Heart right ventricle (tissue), 16 donors: ENCODE data around the gene WIPF2. TPM values are rescaled to one million over a fixed set of nuclear protein-coding genes. Genes with fewer than 3 reads are reported as not detected.
A peak's percentile ranks its signal among the peaks of the same experiment; 100 is the strongest.

Source experiments
- ATAC-seq, 8 donors: fragments of 200-7000 bp; cut with Tn5 transposase; one replicate each; pipeline ENCODE4 v1.9.1; 2020; ENCODE audit warnings: mild to moderate bottlenecking in 8 of 8, moderate library complexity in 8 of 8, moderate number of reproducible peaks in 1 of 8
- DNase-seq, 2 donors: peaks; one replicate each; pipeline ENCODE4 v3.0.0-alpha.2; 2020
- H3K27ac ChIP-seq, 10 donors: fragments of 200-600 bp; sonication (generic) in 2 of 10; one replicate each; pipeline versions ENCODE4 v1.5.0 to v1.8.0; 2020 to 2022; ENCODE audit warnings: mild to moderate bottlenecking in 3 of 10
- H3K27me3 ChIP-seq, 7 donors: fragments of 200-600 bp; one replicate each; pipeline ENCODE4 v1.8.0; 2021 to 2022; ENCODE audit warnings: mild to moderate bottlenecking in 2 of 7
- H3K36me3 ChIP-seq, 9 donors: fragments of 200-600 bp; sonication (generic) in 1 of 9; one replicate each; pipeline versions ENCODE4 v1.5.0 to v1.8.0; 2020 to 2022; ENCODE audit warnings: mild to moderate bottlenecking in 2 of 9
- H3K4me1 ChIP-seq, 9 donors: fragments of 200-600 bp; sonication (generic) in 1 of 9; one replicate each; pipeline versions ENCODE4 v1.5.0 to v1.8.0; 2020 to 2022; ENCODE audit warnings: mild to moderate bottlenecking in 4 of 9
- H3K4me3 ChIP-seq, 10 donors: fragments of 200-600 bp; sonication (generic) in 2 of 10; one replicate each; pipeline versions ENCODE4 v1.5.0 to v1.8.0; 2020 to 2022; ENCODE audit warnings: mild to moderate bottlenecking in 7 of 10, moderate library complexity in 2 of 10
- H3K9me3 ChIP-seq, 11 donors: fragments of 200-600 bp in 10 of 11; sonication (generic) in 2 of 11; one replicate each; pipeline versions ENCODE4 v1.5.0 to v1.8.0; 2013 to 2022; ENCODE audit warnings: mild to moderate bottlenecking in 2 of 11, control low read depth in 1 of 11, moderate library complexity in 1 of 11
- CTCF ChIP-seq, 9 donors: fragments of 200-600 bp; sonication (generic) in 2 of 9; IDR thresholded peaks; one replicate each; pipeline versions ENCODE4 v1.5.0 to v1.8.0; 2021 to 2022; ENCODE audit warnings: antibody characterized with exemption in 9 of 9, mild to moderate bottlenecking in 5 of 9, moderate library complexity in 1 of 9
- WGBS, 2 donors: extraction: QIAGEN DNeasy Blood & Tissue Kit; methylation state at CpG; one replicate each; pipeline ENCODE4 v1.1.7; 2013; ENCODE audit warnings: inconsistent platforms in 1 of 2; 5-methylcytosine and 5-hydroxymethylcytosine counted together
- intact Hi-C, 10 donors: fragments of 100-400 bp; cut with DNase I; formaldehyde crosslinking; loops; one replicate each; pipeline versions ENCODE4 v1.11.1 to v1.14.2; 2022
- polyA plus RNA-seq, 2 donors: library from polyadenylated mRNA; stranded (reverse); fragments of 200-250 nt; gene quantifications; one replicate each; pipeline ENCODE4 v1.2.3, GENCODE V29; 2013
- total RNA-seq, 10 donors: library from RNA; stranded (reverse); fragmentation: NEBNext Ultra II Directional in 3 of 10; extraction: Animal tissue kit (Norgen Biotek cat#: 25700) in 3 of 10; gene quantifications; one replicate each; pipeline versions ENCODE4 v1.2.1 to v1.2.4, GENCODE V29; 2021 to 2023
- donor health status: Arrhythmogenic right ventricular cardiomyopathy.
- donor health status: ischemic (EF 13 %, LVEDD 7.1; RV severe dilation, severe dysfunction).
- donor health status: healthy with polysubstance abuse.
- donor health status: DM: no; HTN: yes; CAD: no.
- donor health status: DM: no; HTN: no; CAD: no.
- donor health status: ischemic (EF 25% LVEDD 6.9; RV normal size, moderate dysfunction).
- donor health status: ischemic (EF 25% LVEDD 5.7; RV mildly dilated, moderate dysfunction).
- donor health status: healthy.
- donor health status: DM: yes; HTN: yes; CAD: no.
- donor health status: Ischemic cardiomyopathy.
- donor health status: ischemic (EF 35%, LVEDD 5.7; RV mildly dilated, moderate dysfunction).
- donor health status: nonischemic (EF 11% LVEDD 7.7; RV severe dilation, severe dysfunction).
- donor health status: DM: yes; HTN: yes; CAD: no.
- donor health status: PGD.
- donor health status: ischemic (EF 29% LVEDD 5.4; RV normal size, mild dysfunction).
- donor health status: nonischemic (EF 23%, LVEDD 6.1; RV moderate dilation, normal function).

The WIPF2 gene
- total and polyA plus RNA-seq, 12 donors: 5.1 to 16.0 (median 12.5) TPM

GRCh38 chr17:40176754-40177110 is 42.4 kb upstream of the WIPF2 start:
- Histone ChIP-seq H3K9me3 (no peaks in the 10 kb centered on the region), H3K36me3 (peaks cover 0 to 62% (median 23%) of the 10 kb centered on the region in 9 donors), H3K4me1 (peaks cover 6 to 26% (median 11%) of the 10 kb centered on the region in 9 donors), H3K27me3 (peaks cover 0 to 14% (median 0%) of the 10 kb centered on the region in 7 donors), H3K27ac (no peak overlapping the region), H3K4me3 (peak overlapping the region in 2 of 10 donors; percentile 57 to 61)
- DNase-seq: no peak
- intact Hi-C loops: loop anchor here in 1 of 10 donors (10.0 kb wide), 1 partner anchor 142 kb away; no protein-coding TSS in a partner anchor
- WGBS, 2 donors: 66 to 80% methylated on average over 2 of the region's 2 CpGs
- no peak for TF ChIP-seq CTCF (IDR thresholded peaks at IDR 0.05)
- no peak for ATAC-seq

GRCh38 chr17:40177275-40177874 is 41.7 kb upstream of the WIPF2 start, which contains the start of gene RAPGEFL1:
RAPGEFL1 (plus strand) TSS chr17:40177470; CDS start chr17:40177862, 392 bp downstream.
- intact Hi-C loops: loop anchor here in 1 of 10 donors (10.0 kb wide), 1 partner anchor 143 kb away; no protein-coding TSS in a partner anchor
- peak in 1 of 9 donors; percentile 5 for TF ChIP-seq CTCF (IDR thresholded peaks at IDR 0.05)
- H3K27ac ChIP-seq: peak within 1 kb of the TSS in 2 of 10 donors; percentile 12 to 34

GRCh38 chr17:40178021-40178601 is 41.0 kb upstream of the WIPF2 start:
- 67 to 76% methylated on average over 30 to 43 of the region's 46 CpGs for WGBS, 2 donors
- peaks cover 0 to 49% (median 17%) of the 10 kb centered on the region in 9 donors for H3K36me3 ChIP-seq
- peaks cover 6 to 38% (median 11%) of the 10 kb centered on the region in 9 donors for H3K4me1 ChIP-seq
- H3K4me3 ChIP-seq: peak overlapping the region in 8 of 10 donors; percentile 37 to 62 (median 56)
- no peaks in the 10 kb centered on the region for H3K9me3 ChIP-seq
- H3K27ac ChIP-seq: no peak overlapping the region
- ATAC-seq: peak in 1 of 8 donors; percentile 40
- no peak for TF ChIP-seq CTCF (IDR thresholded peaks at IDR 0.05)
- H3K27me3 ChIP-seq: peaks cover 0 to 14% (median 0%) of the 10 kb centered on the region in 7 donors
- intact Hi-C loops: loop anchor here in 1 of 10 donors (10.0 kb wide), 1 partner anchor 143 kb away; no protein-coding TSS in a partner anchor
- no peak for DNase-seq

More at GRCh38 chr17:40177275-40177874, 41.7 kb upstream of the WIPF2 start, which contains the start of gene RAPGEFL1:
- Histone ChIP-seq H3K27me3 (peaks cover 0 to 14% (median 0%) of the 10 kb centered on the region in 7 donors), H3K4me1 (peaks cover 6 to 31% (median 11%) of the 10 kb centered on the region in 9 donors), H3K4me3 (peak within 1 kb of the TSS; percentile 10 to 62 (median 54)), H3K9me3 (no peaks in the 10 kb centered on the region), H3K36me3 (peaks cover 0 to 55% (median 21%) of the 10 kb centered on the region in 9 donors)
- 2 to 9% methylated on average over 48 to 57 of the region's 57 CpGs for WGBS, 2 donors
- peak; percentile 75 to 82 for DNase-seq
- peak; percentile 61 to 89 (median 82) for ATAC-seq

GRCh38 chr17:40178660-40179059 is 40.4 kb upstream of the WIPF2 start:
- no peak overlapping the region for H3K4me3 ChIP-seq
- H3K27me3 ChIP-seq: peaks cover 0 to 14% (median 0%) of the 10 kb centered on the region in 7 donors
- H3K4me1 ChIP-seq: peaks cover 6 to 40% (median 11%) of the 10 kb centered on the region in 9 donors
- H3K9me3 ChIP-seq: no peaks in the 10 kb centered on the region
- H3K36me3 ChIP-seq: peaks cover 0 to 43% (median 12%) of the 10 kb centered on the region in 9 donors
- no peak for DNase-seq
- intact Hi-C loops: loop anchor here in 1 of 10 donors (10.0 kb wide), 1 partner anchor 144 kb away; no protein-coding TSS in a partner anchor
- H3K27ac ChIP-seq: no peak overlapping the region
- TF ChIP-seq CTCF (IDR thresholded peaks at IDR 0.05): no peak
- peak in 1 of 8 donors; percentile 7 for ATAC-seq
- WGBS, 2 donors: 97 to 98% methylated on average over 7 of the region's 7 CpGs
